Natural killer cell (primary cell): ENCODE data around the gene SRP9. TPM values are rescaled to one million over a fixed set of nuclear protein-coding genes. Genes with fewer than 3 reads are reported as not detected.

Experiments
- ATAC-seq, 3 donors: fragments of 150-1000 bp in 2 of 3; fragments of 200-7000 bp in 1 of 3; cut with Tn5 transposase; 1 replicate in 1 of 3; 2 replicates in 2 of 3; pipeline ENCODE4 v1.10.0; 2021; ENCODE audit warnings: mild to moderate bottlenecking in 2 of 3, moderate library complexity in 2 of 3
- DNase-seq, 2 donors: peaks; one replicate each; pipeline versions ENCODE4 v3.0.0 to v3.0.0-alpha.2; 2013 to 2021; ENCODE audit warnings: mixed read lengths in 1 of 2
- H3K27ac ChIP-seq: one replicate; pipeline ENCODE4 v1.5.1; 2013; ENCODE audit warnings: mild to moderate bottlenecking, low read length
- H3K27me3 ChIP-seq: one replicate; pipeline ENCODE4 v1.6.1; 2013; ENCODE audit warnings: low read length; ENCODE audit not compliant: control insufficient read depth, insufficient read depth
- H3K36me3 ChIP-seq: one replicate; pipeline ENCODE4 v1.6.1; 2013; ENCODE audit warnings: low read length; ENCODE audit not compliant: control insufficient read depth, insufficient read depth
- H3K4me1 ChIP-seq: one replicate; pipeline ENCODE4 v1.6.1; 2013; ENCODE audit warnings: low read length; ENCODE audit not compliant: control insufficient read depth, insufficient read depth
- H3K4me3 ChIP-seq: one replicate; pipeline ENCODE4 v1.5.1; 2013; ENCODE audit warnings: low read length
- H3K9me3 ChIP-seq: one replicate; pipeline ENCODE4 v1.6.1; 2013; ENCODE audit warnings: low read length; ENCODE audit not compliant: control insufficient read depth, insufficient read depth
- H3K27ac Mint-ChIP-seq, 2 donors: one replicate each; pipeline ENCODE4 v1.8.0; 2022; ENCODE audit warnings: mild to moderate bottlenecking in 2 of 2, mixed read lengths in 2 of 2, moderate library complexity in 1 of 2
- H3K27me3 Mint-ChIP-seq, 2 donors: one replicate each; pipeline ENCODE4 v1.8.0; 2022; ENCODE audit warnings: low read depth in 2 of 2, mixed read lengths in 2 of 2
- H3K36me3 Mint-ChIP-seq: one replicate; pipeline ENCODE4 v1.8.0; 2022; ENCODE audit warnings: mixed read lengths
- H3K4me1 Mint-ChIP-seq, 2 donors: one replicate each; pipeline ENCODE4 v1.8.0; 2022; ENCODE audit warnings: mixed read lengths in 2 of 2
- H3K4me3 Mint-ChIP-seq: one replicate; pipeline ENCODE4 v1.8.0; 2022; ENCODE audit warnings: mild to moderate bottlenecking, moderate library complexity, mixed read lengths
- H3K9me3 Mint-ChIP-seq, 2 donors: one replicate each; pipeline ENCODE4 v1.8.0; 2022; ENCODE audit warnings: mixed read lengths in 2 of 2
- CTCF ChIP-seq: fragments of 200-600 bp; IDR thresholded peaks from one replicate; pipeline ENCODE4 v1.8.0; 2022; ENCODE audit warnings: antibody characterized with exemption
- WGBS: methylation state at CpG from one replicate; pipeline ENCODE4 v1.1.7; 2013; ENCODE audit warnings: missing lambda C conversion rate; ENCODE audit not compliant: insufficient coverage; 5-methylcytosine and 5-hydroxymethylcytosine counted together
- intact Hi-C: fragments of 100-400 bp; cut with micrococcal nuclease; formaldehyde crosslinking; loops from one replicate; pipeline ENCODE4 v1.14.2; 2022
- total RNA-seq, 4 donors: library from RNA; stranded (reverse); fragments of 120-200 nt in 1 of 4; gene quantifications; one replicate each; pipeline versions ENCODE4 v1.2.3 to v1.2.4, GENCODE V29; 2013 to 2022

SRP9 gene
- total RNA-seq, 3 donors from 2014 or later (not counting 1 experiment from before 2014, with no cell fraction given) = 83.1 to 116 (median 93.0) TPM

GRCh38 chr1:225750875-225751824, 26.5 kb upstream of the SRP9 start:
- Histone ChIP-seq H3K9me3 (no peaks in the 10 kb centered on the region), H3K27ac (no peak overlapping the region), H3K27me3 (no peaks in the 10 kb centered on the region), H3K4me1 (peaks cover 10% of the 10 kb centered on the region), H3K4me3 (no peak overlapping the region), H3K36me3 (no peaks in the 10 kb centered on the region)
- 89% methylated on average over 10 of the region's 11 CpGs for whole genome bisulfite sequencing
- peaks cover 0 to 5% of the 10 kb centered on the region in 2 donors for H3K4me1 Mint-ChIP-seq
- no peak overlapping the region for H3K4me3 Mint-ChIP-seq
- no peaks in the 10 kb centered on the region for H3K36me3 Mint-ChIP-seq
- ATAC-seq (no peak), DNase-seq (no peak)
- no peaks in the 10 kb centered on the region for H3K9me3 Mint-ChIP-seq
- intact Hi-C loops = no loop called here
- H3K27me3 Mint-ChIP-seq = peaks cover 0 to 3% of the 10 kb centered on the region in 2 donors
- no peak for TF ChIP-seq CTCF
- no peak overlapping the region for H3K27ac Mint-ChIP-seq

- H3K36me3 ChIP-seq = no peaks in the 10 kb centered on the region
- intact Hi-C loops = no loop called here
- H3K9me3 ChIP-seq = no peaks in the 10 kb centered on the region
- Mint-ChIP-seq H3K4me3 (no peak overlapping the region), H3K9me3 (no peaks in the 10 kb centered on the region), H3K36me3 (no peaks in the 10 kb centered on the region), H3K27ac (no peak overlapping the region), H3K27me3 (peaks cover 0 to 3% of the 10 kb centered on the region in 2 donors), H3K4me1 (peaks cover 0 to 5% of the 10 kb centered on the region in 2 donors)
- H3K27ac ChIP-seq = no peak overlapping the region
- 100% methylated on average over 1 of the region's 1 CpG for WGBS
- TF ChIP-seq CTCF = no peak
- DNase-seq = no peak
- H3K4me1 ChIP-seq = peaks cover 10% of the 10 kb centered on the region
- H3K4me3 ChIP-seq = no peak overlapping the region
- H3K27me3 ChIP-seq = no peaks in the 10 kb centered on the region
- no peak for ATAC-seq
These were observed 25.4 kb upstream of the SRP9 start for GRCh38 chr1:225752245-225752644.

- Histone ChIP-seq H3K4me3 (no peak overlapping the region), H3K27ac (no peak overlapping the region), H3K9me3 (no peaks in the 10 kb centered on the region), H3K4me1 (peaks cover 10% of the 10 kb centered on the region), H3K27me3 (no peaks in the 10 kb centered on the region), H3K36me3 (no peaks in the 10 kb centered on the region)
- Mint-ChIP-seq H3K36me3 (no peaks in the 10 kb centered on the region), H3K9me3 (no peaks in the 10 kb centered on the region), H3K4me1 (peaks cover 0 to 5% of the 10 kb centered on the region in 2 donors), H3K27ac (no peak overlapping the region), H3K27me3 (peaks cover 0 to 8% of the 10 kb centered on the region in 2 donors), H3K4me3 (no peak overlapping the region)
- no peak for DNase-seq
- ATAC-seq = no peak
- intact Hi-C loops = no loop called here
- whole genome bisulfite sequencing = 86% methylated on average over 10 of the region's 10 CpGs
- TF ChIP-seq CTCF = no peak
These were observed 22.5 kb upstream of the SRP9 start for GRCh38 chr1:225754940-225755641.
